ENCODE measurements around the gene EXO1. TPM values are rescaled to one million over a fixed set of nuclear protein-coding genes. Genes with fewer than 3 reads are reported as not detected.
"Not testable (repeated sequence)": the region's sequence is repeated elsewhere in the genome, so short reads cannot be mapped to it uniquely, and the experiment has no call there.

The EXO1 gene
- total RNA-seq, result 1 to 10 TPM; 1.4 to 4.7 TPM
- long read RNA-seq, partial matches to known transcripts, result 0 of 4 reads
- long read RNA-seq, other reads (novel, unspliced or antisense), result 4 of 4 reads

- ATAC-seq (peak; percentile 98), DNase-seq (peak; percentile 86 to 92)
- intact Hi-C loops (cut with DNase I, micrococcal nuclease), result loop anchor here in 1 of 2 donors (10.0 kb wide), 1 partner anchor 323 kb away; no protein-coding TSS in a partner anchor
Measured at GRCh38 chr1:241847796-241848685, at the start of gene EXO1. EXO1 (plus strand) TSS chr1:241848204; CDS start chr1:241850426, 2,222 bp downstream.

GRCh38 chr1:241799416-241799815, 48.6 kb upstream of the EXO1 start:
- intact Hi-C loops (cut with DNase I, micrococcal nuclease), result no loop called here
- ATAC-seq (no peak), DNase-seq (no peak)

- DNase-seq, result no peak
- ATAC-seq, result no peak
- intact Hi-C loops (cut with DNase I, micrococcal nuclease), result no loop called here
Measured at GRCh38 chr1:241800640-241801039, 47.4 kb upstream of the EXO1 start.

- DNase-seq (no peak), ATAC-seq (no peak)
- intact Hi-C loops (cut with DNase I, micrococcal nuclease), result no loop called here
Measured at GRCh38 chr1:241802863-241803262, 45.1 kb upstream of the EXO1 start.

- DNase-seq; ATAC-seq; intact Hi-C loops (cut with DNase I, micrococcal nuclease): not testable (repeated sequence)
Measured at GRCh38 chr1:241804706-241805105, 43.3 kb upstream of the EXO1 start.

GRCh38 chr1:241808265-241808664, 39.7 kb upstream of the EXO1 start:
- no peak for DNase-seq

GRCh38 chr1:241810769-241811405, 37.1 kb upstream of the EXO1 start:
- ATAC-seq, result no peak
- intact Hi-C loops (cut with DNase I, micrococcal nuclease), result no loop called here

More at GRCh38 chr1:241808265-241808664, 39.7 kb upstream of the EXO1 start:
- ATAC-seq, result no peak
- intact Hi-C loops (cut with DNase I, micrococcal nuclease), result no loop called here

GRCh38 chr1:241813768-241814320, 34.2 kb upstream of the EXO1 start:
- intact Hi-C loops (cut with DNase I, micrococcal nuclease), result no loop called here
- DNase-seq (no peak), ATAC-seq (no peak)

More at GRCh38 chr1:241810769-241811405, 37.1 kb upstream of the EXO1 start:
- DNase-seq, result no peak

GRCh38 chr1:241816008-241816407, 32.0 kb upstream of the EXO1 start:
- ATAC-seq, result no peak
- intact Hi-C loops (cut with DNase I, micrococcal nuclease), result no loop called here
- no peak for DNase-seq

GRCh38 chr1:241817331-241817792, 30.6 kb upstream of the EXO1 start:
- ATAC-seq (no peak), DNase-seq (no peak)
- intact Hi-C loops (cut with DNase I, micrococcal nuclease), result no loop called here

GRCh38 chr1:241817956-241818612, 29.9 kb upstream of the EXO1 start:
- ATAC-seq, result no peak
- intact Hi-C loops (cut with DNase I, micrococcal nuclease), result no loop called here
- no peak for DNase-seq

GRCh38 chr1:241819340-241819866, 28.6 kb upstream of the EXO1 start:
- DNase-seq (no peak), ATAC-seq (no peak)
- intact Hi-C loops (cut with DNase I, micrococcal nuclease), result no loop called here

GRCh38 chr1:241821363-241821762, 26.6 kb upstream of the EXO1 start:
- DNase-seq (no peak), ATAC-seq (no peak)
- intact Hi-C loops (cut with DNase I, micrococcal nuclease), result no loop called here

- DNase-seq (no peak), ATAC-seq (no peak)
- intact Hi-C loops (cut with DNase I, micrococcal nuclease), result no loop called here
Measured at GRCh38 chr1:241822846-241823245, 25.2 kb upstream of the EXO1 start.

GRCh38 chr1:241823925-241824324, 24.1 kb upstream of the EXO1 start:
- no peak for DNase-seq
- no peak for ATAC-seq
- intact Hi-C loops (cut with DNase I, micrococcal nuclease), result no loop called here

- no peak for ATAC-seq
- intact Hi-C loops (cut with DNase I, micrococcal nuclease), result no loop called here
- DNase-seq, result no peak
Measured at GRCh38 chr1:241825581-241825980, 22.4 kb upstream of the EXO1 start.

- DNase-seq; ATAC-seq; intact Hi-C loops (cut with DNase I, micrococcal nuclease): not testable (repeated sequence)
Measured at GRCh38 chr1:241826613-241827012, 21.4 kb upstream of the EXO1 start.

- no peak for DNase-seq
- no peak for ATAC-seq
- intact Hi-C loops (cut with DNase I, micrococcal nuclease), result no loop called here
Measured at GRCh38 chr1:241827264-241827663, 20.7 kb upstream of the EXO1 start.

All from left colon (tissue), 2 donors.